HG03108 (cell line): ENCODE results near the gene NLRP7.
"Not testable (repeated sequence)": the region's sequence is repeated elsewhere in the genome, so short reads cannot be mapped to it uniquely, and the experiment has no call there.

Source experiments
- ATAC-seq: cut with Tn5 transposase; IDR thresholded peaks from one replicate; pipeline ENCODE4 v1.9.1; 2021; ENCODE audit warnings: moderate library complexity; ENCODE audit not compliant: unreplicated experiment

NLRP7 gene

GRCh38 chr19:54919646-54920563 lies 27.4 kb downstream of the NLRP7 start:
- not testable (repeated sequence) for ATAC-seq

GRCh38 chr19:54918499-54918898 lies 28.8 kb downstream of the NLRP7 start:
- no peak for ATAC-seq

GRCh38 chr19:54916822-54917221 lies 30.5 kb downstream of the NLRP7 start:
- ATAC-seq, result no peak

- not testable (repeated sequence) for ATAC-seq
Measured at GRCh38 chr19:54907899-54908298, 39.4 kb downstream of the NLRP7 start.

- no peak for ATAC-seq
Measured at GRCh38 chr19:54906819-54907218, 40.5 kb downstream of the NLRP7 start.

- ATAC-seq, result no peak
Measured at GRCh38 chr19:54905803-54906511, 41.4 kb downstream of the NLRP7 start, which contains the start of gene NCR1. NCR1 (plus strand) TSS chr19:54906148; CDS start chr19:54906188, 40 bp downstream.

GRCh38 chr19:54905421-54905802 lies 41.9 kb downstream of the NLRP7 start:
- no peak for ATAC-seq

- not testable (repeated sequence) for ATAC-seq
Measured at GRCh38 chr19:54904261-54904660, 43.1 kb downstream of the NLRP7 start.

- ATAC-seq, result no peak
Measured at GRCh38 chr19:54903303-54903702, 44.0 kb downstream of the NLRP7 start.

GRCh38 chr19:54902061-54902460 lies 45.3 kb downstream of the NLRP7 start:
- ATAC-seq, result no peak

GRCh38 chr19:54901153-54901552 lies 46.2 kb downstream of the NLRP7 start:
- not testable (repeated sequence) for ATAC-seq

GRCh38 chr19:54899646-54900045 lies 47.7 kb downstream of the NLRP7 start:
- ATAC-seq, result not testable (repeated sequence)

GRCh38 chr19:54898685-54899084 lies 48.6 kb downstream of the NLRP7 start:
- not testable (repeated sequence) for ATAC-seq

- ATAC-seq, result no peak
Measured at GRCh38 chr19:54896036-54896435, 51.3 kb downstream of the NLRP7 start.

GRCh38 chr19:54894106-54894505 lies 53.2 kb downstream of the NLRP7 start:
- not testable (repeated sequence) for ATAC-seq

GRCh38 chr19:54893406-54893805 lies 53.9 kb downstream of the NLRP7 start:
- no peak for ATAC-seq

- ATAC-seq, result no peak
Measured at GRCh38 chr19:54889566-54889965, 57.8 kb downstream of the NLRP7 start.

GRCh38 chr19:54888239-54888638 lies 59.1 kb downstream of the NLRP7 start:
- ATAC-seq, result no peak

GRCh38 chr19:54883228-54883627 lies 64.1 kb downstream of the NLRP7 start:
- no peak for ATAC-seq

GRCh38 chr19:54882758-54883157 lies 64.6 kb downstream of the NLRP7 start:
- ATAC-seq, result no peak

- ATAC-seq, result no peak
Measured at GRCh38 chr19:54881884-54882283, 65.4 kb downstream of the NLRP7 start.

- no peak for ATAC-seq
Measured at GRCh38 chr19:54877471-54877870, 69.9 kb downstream of the NLRP7 start.
